Memory B cell (primary cell): Measurements from ENCODE around the gene HIVEP3.

Experiments
- ATAC-seq: fragments of 150-1000 bp; cut with Tn5 transposase; 2 replicates; pipeline ENCODE4 v1.10.0; 2021; ENCODE audit warnings: low read depth, mild to moderate bottlenecking, moderate library complexity
- DNase-seq, 2 donors: peaks; one replicate each; pipeline ENCODE4 v3.0.0; 2022; ENCODE audit warnings: low spot score in 2 of 2
- H3K27ac Mint-ChIP-seq: one replicate; pipeline ENCODE4 v1.8.0; 2022; ENCODE audit warnings: mild to moderate bottlenecking, moderate library complexity, mixed read lengths
- H3K27me3 Mint-ChIP-seq: one replicate; pipeline ENCODE4 v1.8.0; 2022; ENCODE audit warnings: mixed read lengths
- H3K36me3 Mint-ChIP-seq: one replicate; pipeline ENCODE4 v1.8.0; 2022; ENCODE audit warnings: mild to moderate bottlenecking, mixed read lengths
- H3K4me1 Mint-ChIP-seq: one replicate; pipeline ENCODE4 v1.8.0; 2022; ENCODE audit warnings: mixed read lengths
- H3K4me3 Mint-ChIP-seq: one replicate; pipeline ENCODE4 v1.8.0; 2022; ENCODE audit warnings: mild to moderate bottlenecking, moderate library complexity, mixed read lengths
- H3K9me3 Mint-ChIP-seq: one replicate; pipeline ENCODE4 v1.8.0; 2022; ENCODE audit warnings: mixed read lengths

HIVEP3 gene

GRCh38 chr1:41520951-41521752 is 397.6 kb downstream of the HIVEP3 start:
- Mint-ChIP-seq H3K36me3 (peaks cover 12% of the 10 kb centered on the region), H3K27me3 (no peaks in the 10 kb centered on the region), H3K9me3 (no peaks in the 10 kb centered on the region), H3K27ac (no peak overlapping the region), H3K4me3 (no peak overlapping the region), H3K4me1 (peaks cover 20% of the 10 kb centered on the region)
- no peak for ATAC-seq
- no peak for DNase-seq

- no peak overlapping the region for H3K4me3 Mint-ChIP-seq
- no peak overlapping the region for H3K27ac Mint-ChIP-seq
- no peak for ATAC-seq
- peaks cover 12% of the 10 kb centered on the region for H3K36me3 Mint-ChIP-seq
- no peaks in the 10 kb centered on the region for H3K9me3 Mint-ChIP-seq
- no peak for DNase-seq
- H3K27me3 Mint-ChIP-seq = no peaks in the 10 kb centered on the region
- peaks cover 19% of the 10 kb centered on the region for H3K4me1 Mint-ChIP-seq
Measured at GRCh38 chr1:41519667-41520066, 399.1 kb downstream of the HIVEP3 start.

GRCh38 chr1:41518471-41518870 is 400.3 kb downstream of the HIVEP3 start:
- ATAC-seq = peak; percentile 42
- DNase-seq = no peak
- no peaks in the 10 kb centered on the region for H3K27me3 Mint-ChIP-seq
- peaks cover 7% of the 10 kb centered on the region for H3K36me3 Mint-ChIP-seq
- no peaks in the 10 kb centered on the region for H3K9me3 Mint-ChIP-seq
- peaks cover 19% of the 10 kb centered on the region for H3K4me1 Mint-ChIP-seq
- H3K27ac Mint-ChIP-seq = peak overlapping the region; percentile 3
- no peak overlapping the region for H3K4me3 Mint-ChIP-seq

GRCh38 chr1:41517062-41517438 is 401.7 kb downstream of the HIVEP3 start:
- Mint-ChIP-seq H3K36me3 (peaks cover 7% of the 10 kb centered on the region), H3K27me3 (no peaks in the 10 kb centered on the region), H3K27ac (no peak overlapping the region), H3K4me3 (peak overlapping the region; percentile 81), H3K4me1 (peaks cover 19% of the 10 kb centered on the region), H3K9me3 (no peaks in the 10 kb centered on the region)
- DNase-seq (no peak), ATAC-seq (no peak)

GRCh38 chr1:41516168-41517061 is 402.3 kb downstream of the HIVEP3 start:
- peak; percentile 74 to 84 for DNase-seq
- peaks cover 11% of the 10 kb centered on the region for H3K36me3 Mint-ChIP-seq
- no peak overlapping the region for H3K27ac Mint-ChIP-seq
- no peaks in the 10 kb centered on the region for H3K27me3 Mint-ChIP-seq
- H3K4me1 Mint-ChIP-seq = peaks cover 19% of the 10 kb centered on the region
- no peaks in the 10 kb centered on the region for H3K9me3 Mint-ChIP-seq
- peak; percentile 93 for ATAC-seq
- peak overlapping the region; percentile 81 for H3K4me3 Mint-ChIP-seq

GRCh38 chr1:41515778-41516167 is 402.9 kb downstream of the HIVEP3 start:
- no peak overlapping the region for H3K27ac Mint-ChIP-seq
- peaks cover 14% of the 10 kb centered on the region for H3K36me3 Mint-ChIP-seq
- no peaks in the 10 kb centered on the region for H3K27me3 Mint-ChIP-seq
- H3K4me3 Mint-ChIP-seq = no peak overlapping the region
- ATAC-seq = no peak
- DNase-seq = no peak
- peaks cover 19% of the 10 kb centered on the region for H3K4me1 Mint-ChIP-seq
- H3K9me3 Mint-ChIP-seq = no peaks in the 10 kb centered on the region

GRCh38 chr1:41515131-41515678 is 403.5 kb downstream of the HIVEP3 start:
- peaks cover 15% of the 10 kb centered on the region for H3K36me3 Mint-ChIP-seq
- DNase-seq = no peak
- peaks cover 19% of the 10 kb centered on the region for H3K4me1 Mint-ChIP-seq
- no peak for ATAC-seq
- H3K27ac Mint-ChIP-seq = no peak overlapping the region
- no peaks in the 10 kb centered on the region for H3K27me3 Mint-ChIP-seq
- no peaks in the 10 kb centered on the region for H3K9me3 Mint-ChIP-seq
- no peak overlapping the region for H3K4me3 Mint-ChIP-seq

- Mint-ChIP-seq H3K27me3 (no peaks in the 10 kb centered on the region), H3K4me3 (no peak overlapping the region), H3K9me3 (no peaks in the 10 kb centered on the region), H3K27ac (no peak overlapping the region), H3K36me3 (peaks cover 12% of the 10 kb centered on the region), H3K4me1 (peaks cover 13% of the 10 kb centered on the region)
- DNase-seq = no peak
- ATAC-seq = no peak
Measured at GRCh38 chr1:41514381-41514780, 404.3 kb downstream of the HIVEP3 start.

GRCh38 chr1:41513383-41513735 is 405.4 kb downstream of the HIVEP3 start:
- Mint-ChIP-seq H3K4me1 (peaks cover 11% of the 10 kb centered on the region), H3K27ac (no peak overlapping the region), H3K4me3 (no peak overlapping the region), H3K9me3 (no peaks in the 10 kb centered on the region), H3K36me3 (peaks cover 12% of the 10 kb centered on the region), H3K27me3 (no peaks in the 10 kb centered on the region)
- no peak for DNase-seq
- no peak for ATAC-seq

GRCh38 chr1:41512701-41513382 is 405.9 kb downstream of the HIVEP3 start:
- ATAC-seq = no peak
- H3K27ac Mint-ChIP-seq = no peak overlapping the region
- H3K9me3 Mint-ChIP-seq = no peaks in the 10 kb centered on the region
- peaks cover 12% of the 10 kb centered on the region for H3K36me3 Mint-ChIP-seq
- H3K4me3 Mint-ChIP-seq = no peak overlapping the region
- peaks cover 8% of the 10 kb centered on the region for H3K4me1 Mint-ChIP-seq
- no peaks in the 10 kb centered on the region for H3K27me3 Mint-ChIP-seq
- DNase-seq = no peak

- H3K4me3 Mint-ChIP-seq = no peak overlapping the region
- no peak overlapping the region for H3K27ac Mint-ChIP-seq
- no peak for ATAC-seq
- peaks cover 12% of the 10 kb centered on the region for H3K36me3 Mint-ChIP-seq
- H3K27me3 Mint-ChIP-seq = no peaks in the 10 kb centered on the region
- no peaks in the 10 kb centered on the region for H3K9me3 Mint-ChIP-seq
- H3K4me1 Mint-ChIP-seq = peaks cover under 1% of the 10 kb centered on the region
- DNase-seq = no peak
Measured at GRCh38 chr1:41511239-41511540, 407.5 kb downstream of the HIVEP3 start.

GRCh38 chr1:41510531-41511238 is 408.0 kb downstream of the HIVEP3 start:
- no peaks in the 10 kb centered on the region for H3K4me1 Mint-ChIP-seq
- H3K27ac Mint-ChIP-seq = no peak overlapping the region
- no peaks in the 10 kb centered on the region for H3K27me3 Mint-ChIP-seq
- no peak for ATAC-seq
- peaks cover 12% of the 10 kb centered on the region for H3K36me3 Mint-ChIP-seq
- no peak for DNase-seq
- no peak overlapping the region for H3K4me3 Mint-ChIP-seq
- H3K9me3 Mint-ChIP-seq = no peaks in the 10 kb centered on the region

- DNase-seq (no peak), ATAC-seq (no peak)
- H3K9me3 Mint-ChIP-seq = no peaks in the 10 kb centered on the region
- peaks cover 6% of the 10 kb centered on the region for H3K4me1 Mint-ChIP-seq
- no peaks in the 10 kb centered on the region for H3K27me3 Mint-ChIP-seq
- H3K27ac Mint-ChIP-seq = no peak overlapping the region
- no peak overlapping the region for H3K4me3 Mint-ChIP-seq
- peaks cover 12% of the 10 kb centered on the region for H3K36me3 Mint-ChIP-seq
Measured at GRCh38 chr1:41509270-41509671, 409.5 kb downstream of the HIVEP3 start.
